ENCODE data around the gene NAT16.
A peak's percentile ranks its signal among the peaks of the same experiment; 100 is the strongest.
"Not testable (repeated sequence)": the region's sequence is repeated elsewhere in the genome, so short reads cannot be mapped to it uniquely, and the experiment has no call there.

The NAT16 gene

GRCh38 chr7:101156866-101157589, 23.1 kb downstream of the NAT16 start:
- no peak for DNase-seq

GRCh38 chr7:101156277-101156676, 23.8 kb downstream of the NAT16 start:
- no peak for DNase-seq

GRCh38 chr7:101155303-101155702, 24.8 kb downstream of the NAT16 start:
- no peak for DNase-seq

GRCh38 chr7:101154693-101155102, 25.4 kb downstream of the NAT16 start:
- DNase-seq, result no peak

GRCh38 chr7:101153969-101154692, 26.0 kb downstream of the NAT16 start, which contains the start of gene AP1S1:
Gene AP1S1, plus strand, starts transcription at chr7:101154476. Its CDS starts 39 bp downstream, at chr7:101154515.
- peak; percentile 96 for DNase-seq

GRCh38 chr7:101151908-101152651, 28.0 kb downstream of the NAT16 start:
- DNase-seq, result no peak

GRCh38 chr7:101140746-101141382, 39.2 kb downstream of the NAT16 start:
- DNase-seq, result no peak

- DNase-seq, result no peak
Measured at GRCh38 chr7:101140339-101140699, 39.8 kb downstream of the NAT16 start.

- peak; percentile 90 for DNase-seq
Measured at GRCh38 chr7:101138213-101138870, 41.8 kb downstream of the NAT16 start.

- DNase-seq, result no peak
Measured at GRCh38 chr7:101137651-101138212, 42.4 kb downstream of the NAT16 start.

- no peak for DNase-seq
Measured at GRCh38 chr7:101134399-101134980, 45.6 kb downstream of the NAT16 start.

- DNase-seq, result no peak
Measured at GRCh38 chr7:101133621-101134398, 46.3 kb downstream of the NAT16 start.

- not testable (repeated sequence) for DNase-seq
Measured at GRCh38 chr7:101132626-101133600, 47.2 kb downstream of the NAT16 start.

- no peak for DNase-seq
Measured at GRCh38 chr7:101129603-101130117, 50.4 kb downstream of the NAT16 start.

GRCh38 chr7:101128040-101128834, 51.9 kb downstream of the NAT16 start:
- DNase-seq, result no peak

GRCh38 chr7:101127460-101128039, 52.5 kb downstream of the NAT16 start:
- DNase-seq, result no peak

- DNase-seq, result peak; percentile 73
Measured at GRCh38 chr7:101126651-101127459, 53.2 kb downstream of the NAT16 start, which contains the start of gene SERPINE1. Gene SERPINE1, plus strand, starts transcription at chr7:101127104. Its CDS starts 1,290 bp downstream, at chr7:101128394.
